Measurements from ENCODE around the gene ERN1.

ERN1 gene

DNA sequence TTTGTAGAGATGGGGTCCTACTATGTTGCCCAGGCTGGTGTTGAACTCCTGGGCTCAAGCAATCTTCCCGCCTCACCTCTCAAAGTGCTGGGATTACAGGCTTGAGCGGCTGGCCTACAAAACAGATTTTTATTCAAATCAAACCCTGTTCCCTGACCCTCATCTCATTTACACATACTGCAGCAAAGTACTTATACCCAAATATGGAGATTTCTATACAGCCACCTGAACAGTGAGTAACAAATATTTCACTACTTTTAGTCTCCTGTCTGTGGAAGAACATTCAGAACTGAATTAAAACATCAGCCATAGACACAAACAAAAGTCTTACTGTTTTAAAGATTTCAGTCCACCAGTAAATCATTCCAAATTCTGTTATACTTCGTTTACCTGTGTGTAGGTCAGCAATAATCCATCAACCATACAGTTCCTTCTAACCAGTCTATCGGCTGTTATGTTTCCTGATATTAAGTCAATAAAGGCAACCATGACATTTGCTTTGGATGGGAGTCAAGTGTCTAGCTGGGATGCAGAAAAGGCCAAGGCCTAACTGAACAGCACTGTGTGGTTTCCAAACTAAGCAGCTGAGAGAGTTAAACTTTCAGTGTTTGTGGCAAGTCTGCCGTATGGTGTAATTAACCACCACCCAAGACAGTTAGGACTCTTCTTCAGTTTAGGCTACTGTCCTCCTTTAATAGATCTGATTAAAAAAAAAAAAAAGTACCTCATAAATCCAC, 22.3 kb downstream of the ERN1 start:
- DNase-seq = no peak

DNA sequence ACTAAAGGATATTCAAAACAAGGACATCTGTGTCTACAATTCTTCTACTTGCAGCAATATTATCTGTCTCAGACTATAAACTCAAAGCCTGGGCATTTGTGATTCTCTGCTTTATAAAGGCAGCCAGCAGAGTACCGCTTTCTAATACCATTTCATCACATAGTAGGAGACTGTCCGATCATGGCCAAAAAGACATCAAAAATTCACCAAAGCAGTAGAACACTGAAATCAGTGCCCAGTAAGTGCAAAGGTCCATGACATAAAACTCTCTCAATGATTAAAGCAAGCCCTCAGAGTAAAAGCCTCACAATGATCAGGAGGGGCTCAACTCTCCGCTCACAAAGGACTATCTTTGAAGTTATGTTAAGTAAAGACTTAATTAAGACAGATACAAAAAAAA, 23.0 kb downstream of the ERN1 start:
- DNase-seq = no peak

DNA sequence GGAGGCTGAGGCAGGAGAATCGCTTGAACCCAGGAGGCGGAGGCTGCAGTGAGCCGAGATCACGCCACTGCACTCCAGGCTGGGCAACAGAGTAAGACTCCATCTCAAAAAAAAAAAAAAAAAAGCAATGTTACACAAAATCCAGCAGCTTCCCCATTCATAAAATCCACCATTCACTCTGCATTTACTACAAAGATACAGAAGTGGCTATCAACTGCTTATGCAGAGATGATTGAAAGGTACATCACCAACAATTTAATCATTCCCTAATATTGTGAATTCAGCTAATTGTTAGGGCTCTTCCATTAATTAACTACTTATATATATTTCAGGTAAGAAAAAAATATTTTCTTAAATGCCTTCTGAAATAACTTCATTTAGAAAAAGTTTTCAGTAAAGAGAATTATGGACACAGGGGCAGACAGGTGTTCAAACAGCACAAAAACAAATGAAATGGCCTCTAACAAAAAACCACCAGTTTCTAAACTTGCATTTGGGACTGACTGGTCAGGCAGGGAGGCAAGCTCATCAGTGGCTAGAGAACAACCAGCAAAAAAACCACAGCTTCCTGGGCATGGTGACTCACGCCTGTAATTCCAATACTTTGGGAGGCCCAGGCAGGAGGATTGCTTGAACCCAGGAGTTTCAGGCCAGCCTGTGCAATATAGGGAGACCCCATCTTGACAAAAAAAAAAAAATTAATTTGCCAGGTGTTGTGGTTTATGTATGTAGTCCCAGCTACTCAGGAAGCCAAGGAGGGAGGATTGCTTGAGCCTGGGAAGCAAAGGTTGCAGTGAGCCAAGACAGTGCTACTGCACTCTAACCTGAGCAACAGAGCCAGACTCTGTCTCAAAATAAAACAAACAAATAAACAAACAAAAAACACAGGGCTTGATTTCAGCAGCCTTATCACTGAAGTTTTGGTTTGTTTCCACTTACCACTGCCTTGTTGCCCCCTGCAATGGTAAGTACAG, 26.3 kb downstream of the ERN1 start:
- DNase-seq = no peak

DNA sequence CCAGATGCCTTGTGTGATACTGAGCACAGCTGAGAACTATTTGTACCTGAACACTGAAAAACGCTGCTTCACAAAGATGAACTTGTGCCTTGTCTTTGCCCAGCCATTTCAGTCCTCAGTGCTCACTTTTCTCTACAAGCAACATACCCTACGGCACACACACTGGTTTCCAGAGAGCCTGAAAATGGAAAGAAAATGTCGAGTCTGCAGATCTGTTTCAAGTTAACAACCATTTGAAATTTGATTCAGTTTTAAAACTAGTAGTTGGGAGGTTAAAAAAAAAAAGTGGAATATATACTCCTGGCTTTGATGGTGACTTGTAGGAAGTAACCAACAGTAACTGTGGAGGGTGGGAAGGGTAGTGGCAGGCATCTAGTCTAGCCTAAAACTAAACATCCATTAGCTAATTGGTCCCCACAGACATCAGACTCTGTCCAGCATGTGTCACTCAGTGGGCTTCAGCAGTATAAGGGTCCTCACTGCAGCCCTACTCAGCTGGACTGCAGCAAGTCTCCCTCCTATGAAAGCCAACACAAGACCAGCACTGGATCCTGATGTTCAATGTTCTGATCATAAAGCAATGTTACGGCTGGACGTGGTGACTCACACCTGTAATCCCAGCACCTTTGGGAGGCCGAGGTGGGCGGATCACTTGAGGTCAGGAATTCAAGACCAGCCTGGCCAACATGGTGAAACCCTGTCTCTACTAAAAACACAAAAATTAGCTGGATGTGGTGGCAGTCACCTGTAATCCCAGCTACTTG, 27.1 kb downstream of the ERN1 start:
- DNase-seq = no peak

DNA sequence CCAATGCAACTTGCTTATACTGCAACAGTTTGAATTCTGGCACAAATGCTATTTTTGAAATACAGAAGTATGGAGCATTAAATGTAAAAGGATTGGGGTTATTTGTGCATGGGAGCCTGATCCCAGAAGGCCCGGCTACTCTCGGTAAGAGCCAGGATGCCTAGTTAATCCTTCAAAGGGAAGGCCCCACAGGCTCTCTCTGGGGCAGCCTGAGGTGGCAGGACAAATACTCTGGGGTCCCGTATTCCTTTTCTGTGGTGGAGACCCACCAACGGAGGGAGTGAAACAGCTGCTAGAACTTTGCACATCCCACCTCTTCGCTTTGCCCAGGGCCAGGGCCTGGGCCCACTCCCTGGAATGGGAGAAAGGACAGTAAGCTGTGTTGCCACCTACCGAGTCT, 30.4 kb downstream of the ERN1 start:
- no peak for DNase-seq

DNA sequence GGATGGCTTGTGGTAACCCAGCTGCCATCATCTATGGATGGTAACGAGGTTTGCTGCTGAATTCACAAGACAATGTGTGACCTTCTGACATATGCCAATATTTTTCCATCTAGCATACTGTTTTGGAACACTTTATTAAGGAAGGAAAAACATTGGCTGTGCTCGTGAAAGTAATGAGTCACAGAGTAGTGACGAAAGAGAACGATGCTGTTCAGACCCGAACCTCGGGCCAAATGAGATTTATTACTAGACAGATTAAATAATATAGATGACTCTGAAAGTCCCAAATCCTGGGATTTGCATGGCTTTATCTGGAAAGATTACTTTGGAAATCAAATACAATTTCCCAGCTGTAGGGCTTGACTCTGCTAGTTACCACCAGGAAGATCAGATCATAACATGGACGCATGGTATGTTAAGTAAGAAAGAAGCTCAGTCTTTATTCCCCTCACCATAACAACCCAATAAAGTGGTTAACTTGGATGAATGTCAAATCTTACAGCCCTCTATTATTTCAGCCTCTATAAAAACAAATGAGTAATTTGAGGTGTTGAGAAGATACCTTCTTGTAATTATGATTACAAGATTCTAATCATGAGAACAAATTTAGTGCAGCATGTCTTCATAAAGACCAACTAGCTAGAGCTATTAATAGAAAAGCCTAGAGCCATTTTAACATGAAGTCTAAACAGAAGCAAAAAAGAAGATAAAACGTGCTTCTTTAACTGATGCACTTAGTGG, 32.6 kb downstream of the ERN1 start:
- DNase-seq = no peak

DNA sequence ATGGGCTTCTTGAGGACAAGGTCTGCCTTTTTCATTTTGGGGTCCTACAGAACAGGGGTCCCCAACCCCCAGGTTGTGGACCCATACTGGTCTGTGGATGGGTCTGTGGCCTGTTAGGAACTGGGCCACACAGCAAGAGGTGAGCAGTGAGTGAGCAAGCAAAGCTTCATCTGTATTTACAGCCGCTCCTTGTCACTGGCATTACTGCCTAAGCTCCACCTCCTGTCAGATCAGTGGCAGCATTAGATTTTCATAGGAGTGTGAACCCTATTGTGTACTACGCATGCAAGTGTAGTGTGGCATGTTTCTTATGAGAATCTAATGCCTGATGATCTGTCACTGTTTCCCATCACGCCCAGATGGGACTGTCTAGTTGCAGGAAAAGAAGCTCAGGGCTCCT, 33.9 kb downstream of the ERN1 start:
- DNase-seq = no peak

DNA sequence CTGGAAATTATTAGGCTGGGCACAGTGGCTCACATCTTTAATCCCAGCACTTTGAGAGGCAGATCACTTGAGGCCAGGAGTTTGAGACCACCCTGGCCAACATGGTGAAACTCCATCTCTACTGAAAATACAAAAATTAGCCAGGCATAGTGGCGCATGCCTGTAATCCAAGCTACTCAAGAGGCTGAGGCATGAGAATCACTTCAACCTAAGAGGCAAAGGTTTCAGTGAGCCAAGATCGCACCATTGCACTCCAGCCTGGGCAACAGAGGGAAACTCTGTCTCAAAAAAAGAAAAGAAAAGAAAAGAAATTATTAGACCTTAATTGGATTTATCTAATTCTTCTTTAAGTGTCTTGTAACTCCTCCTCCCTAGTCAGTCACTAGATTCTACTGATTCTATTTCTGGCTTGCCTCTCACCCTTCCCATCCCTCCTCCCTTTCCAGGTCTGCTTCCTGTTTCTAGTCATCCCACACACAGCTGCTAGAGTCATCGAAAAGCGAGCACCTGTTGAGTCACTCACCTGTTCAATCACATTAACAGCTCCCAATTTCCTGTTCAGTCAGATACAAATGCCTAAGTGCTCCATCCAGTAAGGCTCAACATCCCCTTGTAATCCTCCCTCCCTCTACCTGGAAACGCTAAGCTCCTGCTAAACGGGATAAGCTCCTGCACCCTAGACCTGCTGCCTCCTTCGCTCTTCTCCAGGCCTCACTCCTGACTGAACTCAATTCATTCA, 34.6 kb downstream of the ERN1 start:
- DNase-seq = no peak

DNA sequence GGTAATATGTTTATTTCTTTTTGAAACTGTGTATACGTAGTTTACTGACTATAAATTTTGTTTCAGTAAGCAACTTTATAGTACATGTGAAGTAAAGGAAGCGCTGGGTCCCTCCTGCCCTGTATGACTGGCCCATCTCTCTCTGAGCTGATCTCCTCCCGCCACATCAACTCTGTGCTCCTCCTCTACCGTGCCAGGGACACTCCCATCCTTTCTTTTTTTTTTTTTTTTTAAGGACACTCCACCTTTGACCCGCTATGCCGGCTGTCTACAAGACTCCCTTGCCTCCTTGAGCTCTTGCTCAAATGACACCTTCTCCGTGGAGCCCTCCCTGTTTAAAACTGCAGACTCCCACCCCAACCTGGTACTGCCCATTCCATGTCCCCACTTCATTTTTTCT, 35.5 kb downstream of the ERN1 start:
- DNase-seq = no peak

DNA sequence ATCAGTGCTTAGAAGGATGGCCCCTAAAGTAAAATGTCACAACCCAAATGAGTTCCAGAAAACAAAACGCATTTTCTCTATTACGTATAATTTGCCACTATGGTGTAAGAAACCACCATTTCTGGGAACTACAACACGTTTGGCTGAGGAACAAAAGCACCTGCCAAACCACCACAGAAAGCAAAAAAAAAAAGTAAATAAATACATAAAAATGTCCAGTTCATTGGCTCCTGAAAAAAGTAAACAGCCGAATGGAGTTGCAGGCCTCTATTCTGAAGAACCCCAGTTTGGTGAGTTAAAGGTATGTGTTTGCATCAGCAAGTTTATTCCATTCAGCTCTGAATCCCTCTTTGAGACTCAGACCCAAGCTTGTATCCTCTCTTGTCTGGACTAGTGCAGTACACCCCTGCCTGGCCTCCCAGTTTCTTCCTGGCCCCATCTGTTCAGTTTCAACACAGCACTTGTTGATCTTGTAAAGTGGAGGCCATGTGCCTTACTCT, 36.9 kb downstream of the ERN1 start:
- DNase-seq = no peak

DNA sequence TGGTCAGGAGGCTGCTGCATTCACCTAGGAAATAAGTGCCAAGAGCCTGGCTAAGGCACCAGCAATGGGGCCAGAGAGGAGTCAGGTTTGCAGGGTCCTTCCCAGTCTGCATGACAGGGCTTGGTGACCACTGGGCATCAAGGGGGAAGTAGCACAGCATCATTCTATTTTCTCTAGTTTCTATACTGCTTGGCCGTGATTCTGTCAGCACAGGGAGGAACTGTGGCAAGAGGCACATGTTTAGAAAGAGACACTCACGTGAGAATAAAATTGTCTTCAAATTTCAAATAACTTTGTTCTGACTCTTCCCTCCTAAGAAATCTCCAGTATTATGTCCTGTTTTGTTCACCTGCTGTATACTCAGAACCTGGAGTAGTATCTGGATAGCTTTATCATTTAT, 37.8 kb downstream of the ERN1 start:
- no peak for DNase-seq

DNA sequence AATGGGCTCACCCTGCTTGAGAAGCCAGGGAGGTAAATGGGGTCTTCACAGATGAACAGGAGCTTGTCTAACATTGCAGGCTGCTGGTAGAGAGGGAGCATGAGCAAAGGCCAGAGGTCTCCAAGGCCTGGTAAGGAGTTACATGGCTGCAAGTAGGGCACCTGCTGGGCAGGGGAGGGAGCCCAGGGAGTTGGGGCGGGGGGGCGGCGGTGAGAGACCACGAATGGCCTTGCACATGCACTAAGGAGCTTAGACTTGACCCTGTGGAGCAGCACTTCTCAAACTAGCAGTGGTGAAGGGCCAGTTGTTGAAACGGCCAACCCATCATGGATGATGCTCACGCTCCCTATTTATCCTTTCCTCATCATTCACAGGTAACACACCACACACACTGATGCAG, 38.4 kb downstream of the ERN1 start:
- DNase-seq = no peak

DNA sequence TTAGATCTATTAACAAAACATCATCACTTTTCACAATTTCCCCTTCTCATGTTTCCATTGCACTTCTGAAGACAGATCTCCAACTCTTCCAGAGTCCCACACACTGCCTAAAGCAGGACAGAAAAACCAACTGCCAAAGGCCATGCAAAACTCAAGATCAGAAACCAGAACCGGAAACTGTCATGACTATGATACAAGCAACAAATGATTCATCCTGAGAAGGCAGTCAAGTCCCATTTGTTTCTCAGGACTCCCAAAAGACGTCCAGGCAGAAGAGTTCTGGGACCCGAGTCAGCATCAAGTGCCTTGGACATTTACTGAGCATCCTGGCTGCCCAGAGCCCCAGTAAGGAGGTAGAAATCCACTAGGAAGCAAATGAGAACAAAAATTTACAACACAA, 38.8 kb downstream of the ERN1 start:
- no peak for DNase-seq

DNA sequence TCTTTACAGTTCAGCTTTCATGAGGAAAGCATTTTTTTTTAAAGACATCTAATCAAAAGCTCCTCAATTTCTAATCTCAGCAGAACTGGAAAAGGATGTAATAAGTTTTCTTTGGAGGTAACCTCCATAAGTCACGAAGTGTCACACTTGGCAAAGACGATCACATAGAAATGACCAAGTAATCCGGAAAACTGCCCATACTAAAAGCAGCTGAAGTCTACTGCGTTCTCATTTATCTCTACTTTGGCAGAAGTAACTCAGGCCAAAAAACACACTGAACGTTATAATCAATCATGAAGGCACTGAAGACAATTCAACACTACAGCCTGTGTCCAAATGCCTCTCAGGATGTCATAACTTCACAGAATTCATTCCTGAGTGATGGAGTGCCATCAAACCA, 39.8 kb downstream of the ERN1 start:
- no peak for DNase-seq

DNA sequence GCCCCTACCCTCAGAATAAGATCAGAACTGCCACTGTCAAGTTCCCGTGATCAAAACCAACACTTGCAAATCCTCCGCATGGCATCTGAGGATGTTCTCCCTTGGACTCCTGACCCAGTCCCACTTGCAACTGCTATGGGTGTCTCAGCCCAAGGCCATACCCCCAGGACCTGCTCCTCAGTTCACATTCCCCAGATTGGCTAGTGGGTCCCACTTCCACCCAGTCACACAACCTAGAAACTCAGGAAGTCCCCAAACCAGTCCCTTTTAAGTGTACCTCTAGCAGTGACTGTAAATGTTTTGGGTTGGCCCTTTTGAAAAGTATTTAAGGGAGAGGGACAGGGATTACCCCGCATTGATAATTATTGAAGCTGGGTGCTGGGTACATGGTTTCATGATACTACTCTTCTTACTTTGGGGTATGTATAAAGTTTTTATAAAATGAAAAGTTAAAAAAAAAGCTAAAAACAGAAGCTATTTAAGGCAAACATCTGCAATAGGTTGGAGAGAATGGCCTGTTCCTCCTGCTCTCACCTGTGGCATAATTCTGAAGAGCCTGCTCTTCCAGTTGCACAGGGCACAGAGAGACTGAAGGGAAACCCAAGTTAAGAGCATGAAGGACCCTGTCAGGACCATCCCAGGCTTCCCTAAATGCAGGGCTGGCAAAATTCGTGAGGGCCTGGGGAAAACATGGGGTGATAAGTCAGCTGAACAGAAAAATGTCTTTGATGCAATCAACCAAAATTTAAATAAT, 42.5 kb downstream of the ERN1 start:
- DNase-seq = no peak

DNA sequence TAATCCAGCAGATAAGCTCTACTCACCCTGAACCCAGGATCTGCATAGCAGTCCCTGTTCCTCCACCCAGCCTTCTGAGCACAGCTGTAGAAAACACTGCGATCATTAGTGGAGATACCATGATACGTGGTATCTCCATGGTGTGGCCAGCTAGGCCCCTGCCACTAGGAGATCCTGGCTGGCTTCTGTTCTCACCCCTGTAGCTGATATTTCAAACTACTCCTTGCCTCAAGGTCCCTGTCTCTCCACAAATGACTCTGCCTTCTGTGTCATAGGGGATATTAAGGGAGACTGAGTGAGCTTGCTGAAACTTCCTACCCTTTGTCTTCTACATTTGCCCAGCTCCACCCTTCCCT, 44.3 kb downstream of the ERN1 start:
- DNase-seq = no peak

DNA sequence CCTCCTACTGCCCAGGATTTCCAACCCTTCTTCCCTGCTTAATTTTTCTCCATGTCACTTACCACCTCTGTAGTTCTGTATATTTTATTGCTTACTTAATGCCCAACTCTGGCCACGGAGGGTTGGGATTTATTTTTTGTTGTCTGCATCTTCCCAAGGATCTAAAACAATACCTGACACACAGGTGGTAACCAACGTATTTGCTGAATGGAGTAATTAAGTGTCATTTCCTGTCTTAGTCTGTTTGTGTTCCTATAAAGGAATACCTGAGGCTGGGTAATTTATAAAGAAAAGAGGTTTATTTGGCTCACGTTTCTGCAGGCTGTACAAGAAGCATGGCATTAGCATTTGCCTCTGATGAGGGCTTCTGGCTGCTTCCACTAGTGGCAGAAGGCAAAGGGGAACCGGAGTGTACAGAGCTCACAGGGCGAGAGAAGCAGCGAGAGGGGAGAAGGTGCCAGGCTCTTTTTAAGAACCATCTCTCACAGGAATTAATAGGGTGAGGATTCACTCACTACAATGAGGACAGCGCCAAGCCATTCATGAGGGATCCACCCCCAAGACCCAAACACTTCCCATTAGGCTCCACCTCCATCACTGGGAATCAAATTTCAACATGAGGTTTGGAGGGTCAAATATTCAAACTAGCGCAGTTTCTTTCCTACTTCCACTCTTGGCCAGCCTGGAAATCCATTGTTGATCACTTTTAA, 44.8 kb downstream of the ERN1 start:
- DNase-seq = no peak

DNA sequence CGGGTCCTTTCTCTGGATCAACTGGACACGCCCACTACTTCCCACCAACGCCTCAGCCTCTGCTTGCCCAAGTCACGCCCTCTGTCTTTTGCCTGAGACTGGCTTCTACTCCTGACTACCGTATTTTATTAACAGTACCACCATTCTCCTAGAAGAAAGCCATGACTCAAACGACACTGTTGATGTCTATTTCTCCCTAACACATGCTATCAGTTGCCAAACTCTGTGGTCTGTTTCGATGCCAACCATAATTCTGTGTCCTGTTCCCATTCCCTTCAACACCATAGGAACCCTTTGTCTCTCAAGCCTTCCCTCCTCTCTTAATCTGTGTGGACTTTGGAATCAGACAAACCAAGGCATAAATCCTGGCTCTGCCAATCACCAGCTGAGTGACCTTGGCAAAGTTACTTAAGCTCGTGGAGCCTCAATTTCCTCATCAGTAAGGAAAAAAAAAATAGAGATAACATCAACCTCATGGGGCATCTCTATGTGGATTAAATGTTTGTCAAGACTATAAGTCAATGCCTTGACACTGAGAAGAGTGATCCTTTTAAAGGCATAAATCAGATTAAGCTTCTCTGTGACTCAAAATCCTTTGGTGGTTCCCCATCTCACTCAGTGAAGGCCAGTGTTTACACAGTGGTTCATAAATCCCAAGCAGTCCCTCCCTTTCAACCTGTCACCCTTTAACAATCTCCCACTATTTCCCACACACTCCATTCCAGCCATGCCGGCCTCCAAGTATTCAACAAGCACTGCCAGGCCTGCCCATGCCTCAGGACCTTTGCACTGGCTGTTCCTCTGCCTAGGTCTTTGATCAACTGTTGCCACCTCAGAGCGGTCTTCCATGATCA, 45.6 kb downstream of the ERN1 start:
- DNase-seq = no peak

DNA sequence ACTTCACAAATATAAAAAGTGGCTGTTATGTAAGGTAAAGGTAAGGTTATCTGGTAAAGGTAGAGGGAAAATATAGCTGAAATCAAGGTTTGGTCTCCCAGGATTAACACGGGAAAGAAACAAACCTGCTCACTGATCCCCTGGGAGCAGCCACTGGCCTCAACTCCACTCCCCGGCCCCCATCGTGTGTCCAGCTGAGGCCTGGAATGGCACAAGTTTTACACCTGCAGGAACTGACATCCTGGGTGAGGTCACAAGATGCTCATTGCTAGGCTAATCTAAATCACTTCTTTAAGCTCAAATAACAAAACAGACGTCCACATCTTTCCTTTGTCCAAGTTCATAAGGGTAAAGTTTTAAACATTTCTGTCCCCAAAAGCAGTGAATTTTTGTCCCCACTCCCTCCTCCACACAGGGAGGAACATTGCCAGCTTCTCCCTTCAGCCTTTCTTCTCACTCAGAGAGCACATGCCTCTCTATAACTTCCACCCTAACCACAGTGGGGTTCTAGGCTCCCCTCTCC, 46.3 kb downstream of the ERN1 start:
- DNase-seq = no peak
